Measurements from ENCODE around the gene CAPN9.
"Not testable (repeated sequence)": the region's sequence is repeated elsewhere in the genome, so short reads cannot be mapped to it uniquely, and the experiment has no call there.

Gene CAPN9

DNA sequence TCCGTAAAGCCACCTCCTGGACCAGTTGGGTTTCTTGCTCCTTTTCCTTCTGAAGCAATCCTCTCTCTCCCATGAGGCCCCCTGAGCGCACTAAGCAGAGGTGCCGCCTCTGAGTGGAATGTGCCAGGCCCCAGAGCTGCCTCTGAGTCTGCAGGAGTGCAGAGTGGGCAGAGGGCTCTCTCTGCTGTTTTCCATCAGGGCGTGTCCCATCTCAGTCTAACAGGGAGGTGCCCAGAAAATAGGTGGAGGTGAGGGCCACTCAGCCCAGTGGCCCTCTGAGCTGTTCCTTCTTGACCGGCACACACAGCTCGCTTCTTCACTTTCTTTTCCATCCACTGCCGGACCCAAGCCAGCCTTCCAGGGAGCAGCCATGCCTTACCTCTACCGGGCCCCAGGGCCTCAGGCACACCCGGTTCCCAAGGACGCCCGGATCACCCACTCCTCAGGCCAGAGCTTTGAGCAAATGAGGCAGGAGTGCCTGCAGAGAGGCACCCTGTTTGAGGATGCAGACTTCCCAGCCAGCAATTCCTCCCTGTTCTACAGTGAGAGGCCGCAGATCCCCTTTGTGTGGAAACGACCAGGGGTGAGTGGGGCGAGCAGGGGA is at the start of gene CAPN9:
Gene CAPN9 (plus strand): TSS at position 262 of the 604 bp plus-strand sequence. CDS start 109 bp downstream, at position 371.
- DNase-seq = no peak

DNA sequence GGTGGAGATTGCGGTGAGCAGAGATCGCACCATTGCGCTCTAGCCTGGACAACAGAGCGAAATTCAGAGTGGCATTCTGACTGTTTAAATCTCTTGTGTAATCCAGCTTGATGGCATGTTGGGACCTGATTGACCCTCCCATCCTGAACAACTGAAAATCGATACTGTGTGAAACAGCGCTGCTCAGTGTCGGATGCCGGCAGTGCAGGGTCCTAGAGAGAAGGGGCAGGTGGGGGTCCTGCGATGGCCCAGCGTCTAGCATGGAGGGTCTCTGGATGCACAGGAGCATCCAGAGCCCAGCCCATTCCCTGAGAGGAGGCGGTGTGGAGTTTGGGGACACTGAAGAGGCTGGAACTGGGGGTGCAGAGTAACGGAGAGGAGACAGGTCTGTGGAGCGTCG is 49.1 kb upstream of the CAPN9 start:
- no peak for DNase-seq

GRCh38 chr1:230698964-230699363 is 48.2 kb upstream of the CAPN9 start:
- not testable (repeated sequence) for DNase-seq

DNA sequence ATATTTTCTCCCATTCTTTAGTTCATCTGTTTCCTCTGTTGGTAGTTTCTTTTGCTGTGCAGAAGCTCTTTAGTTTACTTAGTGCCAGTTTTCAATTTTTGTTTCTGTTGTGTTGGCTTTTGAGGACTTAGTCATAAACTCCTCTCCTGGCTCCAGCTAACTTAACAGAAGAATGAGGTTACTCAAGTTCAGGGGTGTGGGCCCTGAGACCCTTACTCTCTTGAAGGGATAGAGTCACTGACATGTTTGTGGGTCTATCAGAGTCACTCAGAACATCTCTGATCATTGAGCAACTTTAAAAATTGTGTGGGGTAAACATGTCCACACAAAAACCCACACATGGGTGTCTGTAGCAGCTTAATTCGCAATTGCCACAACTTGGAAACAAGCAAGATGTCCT is 47.5 kb upstream of the CAPN9 start:
- DNase-seq = no peak

DNA sequence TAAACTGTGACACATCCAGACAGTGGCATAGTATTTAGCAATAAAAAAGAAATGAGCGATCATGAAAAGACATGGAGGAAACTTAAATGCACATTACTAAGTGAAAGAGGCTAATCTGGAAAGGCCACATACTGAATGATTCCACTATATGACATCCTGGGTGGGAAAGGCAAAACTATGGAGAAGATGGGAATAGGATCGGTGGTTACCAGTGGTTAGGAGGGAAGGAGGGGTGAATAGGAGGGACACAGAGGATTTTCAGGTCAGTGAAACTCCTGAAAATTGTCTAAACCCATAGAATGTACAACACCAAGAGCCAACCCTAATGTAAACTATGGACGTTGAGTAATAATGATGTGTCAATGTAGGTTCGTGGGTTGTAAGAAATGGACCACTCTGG is 47.1 kb upstream of the CAPN9 start:
- DNase-seq = no peak

- no peak for DNase-seq
Observed at GRCh38 chr1:230701434-230701833, 45.8 kb upstream of the CAPN9 start.

- DNase-seq = no peak
Observed at GRCh38 chr1:230701895-230702768, 45.1 kb upstream of the CAPN9 start.

DNA sequence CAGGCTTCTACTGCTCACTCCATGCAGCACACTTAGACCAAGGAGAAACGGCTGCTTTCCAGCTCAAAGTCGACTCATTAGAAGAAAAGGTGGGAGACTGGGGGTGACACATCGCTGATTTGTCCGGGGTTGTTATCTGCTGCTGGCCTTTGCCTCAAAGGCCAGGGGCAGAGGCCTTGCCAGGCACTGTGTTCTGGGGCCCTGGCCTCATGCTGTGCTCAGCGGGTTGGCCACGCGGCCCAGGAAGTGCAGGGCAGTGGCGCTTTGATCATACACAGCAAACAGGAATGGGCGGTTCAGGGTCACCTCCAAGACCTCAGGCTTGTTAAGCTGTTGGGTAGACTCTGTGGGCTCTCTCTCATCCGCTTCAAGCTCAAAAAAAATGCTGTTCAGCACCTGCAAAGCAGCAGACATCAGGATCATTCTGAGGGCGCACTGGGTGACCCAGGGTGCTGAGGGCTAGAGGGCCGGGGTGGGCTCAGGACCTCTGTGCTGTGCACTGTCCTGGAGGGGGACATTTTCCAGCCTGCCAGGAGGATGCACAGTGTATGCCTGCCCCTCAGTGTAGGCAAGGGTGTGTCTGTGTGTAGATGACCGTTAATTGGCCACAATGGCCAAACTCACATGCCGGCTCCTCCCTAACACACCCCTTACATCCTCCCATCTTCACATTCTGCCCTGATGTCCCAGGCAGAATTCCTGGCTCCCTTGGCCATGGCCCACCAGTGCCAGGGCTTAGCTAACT is 44.1 kb upstream of the CAPN9 start:
- DNase-seq = no peak

- no peak for DNase-seq
Observed at GRCh38 chr1:230703679-230704385, 43.4 kb upstream of the CAPN9 start.

GRCh38 chr1:230704830-230705229 is 42.4 kb upstream of the CAPN9 start:
- no peak for DNase-seq

GRCh38 chr1:230705289-230706019 is 41.7 kb upstream of the CAPN9 start:
- DNase-seq = no peak

GRCh38 chr1:230706020-230706699 is 41.0 kb upstream of the CAPN9 start:
- DNase-seq = no peak

GRCh38 chr1:230706887-230707731 is 40.1 kb upstream of the CAPN9 start:
- no peak for DNase-seq

GRCh38 chr1:230707732-230708630 is 39.2 kb upstream of the CAPN9 start:
- no peak for DNase-seq

GRCh38 chr1:230708631-230709580 is 38.3 kb upstream of the CAPN9 start:
- DNase-seq = no peak

- DNase-seq = no peak
Observed at GRCh38 chr1:230709619-230710542, 37.3 kb upstream of the CAPN9 start.

- no peak for DNase-seq
Observed at GRCh38 chr1:230710543-230710904, 36.7 kb upstream of the CAPN9 start.
